Activated CD8-positive, alpha-beta memory T cell treated with anti-CD3 and anti-CD28 coated beads, Interleukin-2, amount 50 U/mL, for 24 hours (primary cell): Measurements from ENCODE around the gene INPP4B.
"Not testable (repeated sequence)": the region's sequence is repeated elsewhere in the genome, so short reads cannot be mapped to it uniquely, and the experiment has no call there.

ENCODE experiments used
- DNase-seq: peaks from one replicate; pipeline ENCODE4 v3.0.0-alpha.2; 2020; ENCODE audit errors: extremely low read depth

Gene INPP4B

GRCh38 chr4:142826503-142827241 lies 19.4 kb downstream of the INPP4B start:
- no peak for DNase-seq

GRCh38 chr4:142824368-142824767 lies 21.7 kb downstream of the INPP4B start:
- no peak for DNase-seq

- no peak for DNase-seq
Observed at GRCh38 chr4:142823796-142824195, 22.3 kb downstream of the INPP4B start.

GRCh38 chr4:142818476-142818875 lies 27.6 kb downstream of the INPP4B start:
- no peak for DNase-seq

GRCh38 chr4:142818031-142818430 lies 28.1 kb downstream of the INPP4B start:
- DNase-seq = no peak

GRCh38 chr4:142817442-142817841 lies 28.7 kb downstream of the INPP4B start:
- peak; percentile 4 for DNase-seq

GRCh38 chr4:142815834-142816233 lies 30.3 kb downstream of the INPP4B start:
- DNase-seq = no peak

GRCh38 chr4:142813388-142813787 lies 32.7 kb downstream of the INPP4B start:
- no peak for DNase-seq

- no peak for DNase-seq
Observed at GRCh38 chr4:142812091-142812490, 34.0 kb downstream of the INPP4B start.

- no peak for DNase-seq
Observed at GRCh38 chr4:142811034-142811433, 35.1 kb downstream of the INPP4B start.

- DNase-seq = no peak
Observed at GRCh38 chr4:142809559-142809958, 36.5 kb downstream of the INPP4B start.

- DNase-seq = not testable (repeated sequence)
Observed at GRCh38 chr4:142803879-142804278, 42.2 kb downstream of the INPP4B start.

- DNase-seq = no peak
Observed at GRCh38 chr4:142801966-142802365, 44.1 kb downstream of the INPP4B start.

GRCh38 chr4:142781114-142781513 lies 65.0 kb downstream of the INPP4B start:
- no peak for DNase-seq

- no peak for DNase-seq
Observed at GRCh38 chr4:142778900-142779299, 67.2 kb downstream of the INPP4B start.

- no peak for DNase-seq
Observed at GRCh38 chr4:142778430-142778829, 67.7 kb downstream of the INPP4B start.

- no peak for DNase-seq
Observed at GRCh38 chr4:142777045-142777743, 68.9 kb downstream of the INPP4B start.

GRCh38 chr4:142776026-142776425 lies 70.1 kb downstream of the INPP4B start:
- no peak for DNase-seq

GRCh38 chr4:142773505-142773904 lies 72.6 kb downstream of the INPP4B start:
- no peak for DNase-seq

GRCh38 chr4:142762280-142762679 lies 83.8 kb downstream of the INPP4B start:
- no peak for DNase-seq

- no peak for DNase-seq
Observed at GRCh38 chr4:142752202-142752786, 93.8 kb downstream of the INPP4B start.

GRCh38 chr4:142743121-142743825 lies 102.8 kb downstream of the INPP4B start:
- no peak for DNase-seq
